Subcutaneous abdominal adipose tissue (tissue), 5 donors: ENCODE results near the gene CMTM8.

Experiments
- H3K27ac ChIP-seq: one replicate; pipeline ENCODE4 v1.7.0; 2013; ENCODE audit warnings: low read depth, mild to moderate bottlenecking, inconsistent platforms, low read length, moderate library complexity
- H3K27me3 ChIP-seq, 5 donors: one replicate each; pipeline ENCODE4 v1.7.0; 2013; ENCODE audit warnings: low read length in 5 of 5, inconsistent platforms in 1 of 5; ENCODE audit not compliant: control insufficient read depth in 5 of 5, insufficient read depth in 4 of 5
- H3K36me3 ChIP-seq, 5 donors: one replicate each; pipeline ENCODE4 v1.7.0; 2013; ENCODE audit warnings: low read length in 5 of 5; ENCODE audit not compliant: control insufficient read depth in 5 of 5, insufficient read depth in 5 of 5
- H3K4me1 ChIP-seq, 5 donors: one replicate each; pipeline ENCODE4 v1.7.0; 2013; ENCODE audit warnings: low read length in 5 of 5, mild to moderate bottlenecking in 3 of 5, moderate library complexity in 1 of 5; ENCODE audit not compliant: control insufficient read depth in 5 of 5, insufficient read depth in 5 of 5
- H3K4me3 ChIP-seq, 5 donors: one replicate each; pipeline ENCODE4 v1.7.0; 2013; ENCODE audit warnings: low read length in 5 of 5, low read depth in 1 of 5
- H3K9ac ChIP-seq, 5 donors: one replicate each; pipeline ENCODE4 v1.7.0; 2013; ENCODE audit warnings: low read length in 5 of 5, mild to moderate bottlenecking in 4 of 5, moderate library complexity in 3 of 5
- H3K9me3 ChIP-seq, 5 donors: one replicate each; pipeline ENCODE4 v1.7.0; 2013; ENCODE audit warnings: low read length in 5 of 5; ENCODE audit not compliant: control insufficient read depth in 5 of 5
- donor health status: healthy.
- donor health status: healthy.
- donor health status: healthy.
- donor health status: healthy.
- donor health status: healthy.

CMTM8 gene

DNA sequence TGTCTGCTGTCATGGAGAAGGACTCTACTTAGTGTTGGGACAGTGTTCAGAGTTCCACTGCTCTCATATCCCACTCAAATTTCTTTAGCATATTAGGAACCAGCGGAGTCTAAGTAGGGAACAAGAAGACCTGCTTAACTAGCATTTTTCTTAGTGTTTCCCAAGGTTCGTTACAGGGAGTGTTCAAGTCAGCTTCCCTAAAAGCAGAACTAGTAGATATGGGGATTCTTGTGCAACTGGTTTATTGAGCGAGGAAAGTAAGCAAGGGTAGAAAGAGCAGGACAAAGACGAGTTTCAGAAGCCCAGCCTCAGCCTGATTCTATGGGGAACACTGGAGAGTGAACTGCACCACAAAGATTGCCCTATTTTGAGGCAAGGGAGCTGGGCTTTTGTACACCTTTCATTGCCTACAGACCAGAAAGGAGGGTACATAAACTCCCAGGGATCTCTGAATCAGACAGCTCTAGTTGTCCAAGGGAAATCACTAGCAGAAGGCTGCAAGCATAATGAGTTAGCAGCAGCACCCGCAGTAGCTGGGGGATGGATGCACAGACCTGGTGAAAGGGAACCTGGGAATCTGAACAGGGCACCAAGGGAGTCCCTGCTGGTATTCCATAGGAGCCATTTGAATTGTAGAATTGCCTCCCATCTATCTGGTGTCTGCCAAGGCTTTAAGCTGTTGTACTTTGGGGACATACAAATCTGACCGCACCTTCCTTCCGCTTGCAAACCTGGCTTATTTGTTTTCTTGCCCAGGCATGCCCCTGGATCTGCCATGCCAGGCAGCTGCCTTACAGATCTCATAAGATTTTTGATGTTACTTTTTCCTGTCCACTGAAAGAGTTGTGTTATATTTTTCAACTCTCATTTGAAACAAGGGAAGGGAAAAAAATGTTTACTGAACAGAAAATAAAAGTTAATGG lies 168.3 kb downstream of the CMTM8 start:
- no peak overlapping the region for H3K4me3 ChIP-seq
- H3K36me3 ChIP-seq, result peaks cover 0 to 4% (median 0%) of the 10 kb centered on the region in 5 donors
- H3K9me3 ChIP-seq, result no peaks in the 10 kb centered on the region
- no peaks in the 10 kb centered on the region for H3K27me3 ChIP-seq
- no peak overlapping the region for H3K27ac ChIP-seq
- H3K9ac ChIP-seq, result no peak overlapping the region
- peaks cover 0 to 32% (median 10%) of the 10 kb centered on the region in 5 donors for H3K4me1 ChIP-seq

DNA sequence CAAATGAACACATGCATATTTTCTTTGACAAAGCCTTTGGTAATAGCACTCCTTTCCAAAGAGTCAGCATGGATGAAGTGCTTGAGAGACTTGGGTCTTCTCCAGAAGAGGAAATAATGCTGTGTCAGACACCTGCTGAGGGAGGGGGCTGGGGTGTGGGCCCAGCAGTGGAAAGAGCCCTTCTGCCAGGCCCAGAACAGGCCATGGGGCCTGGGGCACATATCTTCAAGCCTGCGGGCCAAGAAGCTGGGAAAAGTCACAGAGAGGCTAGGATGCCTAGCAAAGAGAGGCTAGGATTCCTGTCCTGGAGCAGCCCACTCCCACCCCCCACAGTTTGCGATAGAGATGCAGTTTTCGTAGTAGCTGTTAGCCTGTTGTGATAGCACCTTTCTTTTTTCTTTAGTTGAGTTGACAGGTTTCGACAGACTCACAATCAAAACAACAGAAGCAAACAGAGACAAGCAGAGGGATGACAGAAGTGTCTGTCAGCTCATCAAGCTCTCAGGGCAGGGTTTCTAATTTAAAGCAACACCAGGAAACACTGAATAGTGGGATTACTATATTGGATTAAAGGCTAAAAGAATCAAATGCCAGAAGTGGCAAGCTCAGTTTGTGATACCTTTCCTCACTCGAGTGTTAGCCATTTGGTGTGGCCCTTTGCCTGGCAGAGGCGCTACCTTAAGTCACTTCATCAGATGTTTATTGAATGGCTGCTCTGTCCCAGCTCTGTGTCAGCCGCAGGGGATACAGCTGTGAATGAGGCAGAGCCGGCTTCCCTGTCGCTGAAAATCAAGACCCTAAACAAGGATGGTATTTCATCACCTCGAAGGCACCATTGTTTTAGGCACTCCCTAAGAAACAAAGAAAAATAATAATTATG lies 172.1 kb downstream of the CMTM8 start:
- H3K27ac ChIP-seq, result no peak overlapping the region
- H3K9me3 ChIP-seq, result no peaks in the 10 kb centered on the region
- no peak overlapping the region for H3K9ac ChIP-seq
- H3K4me1 ChIP-seq, result peaks cover 0 to 18% (median 6%) of the 10 kb centered on the region in 5 donors
- no peaks in the 10 kb centered on the region for H3K27me3 ChIP-seq
- H3K4me3 ChIP-seq, result no peak overlapping the region
- no peaks in the 10 kb centered on the region for H3K36me3 ChIP-seq

DNA sequence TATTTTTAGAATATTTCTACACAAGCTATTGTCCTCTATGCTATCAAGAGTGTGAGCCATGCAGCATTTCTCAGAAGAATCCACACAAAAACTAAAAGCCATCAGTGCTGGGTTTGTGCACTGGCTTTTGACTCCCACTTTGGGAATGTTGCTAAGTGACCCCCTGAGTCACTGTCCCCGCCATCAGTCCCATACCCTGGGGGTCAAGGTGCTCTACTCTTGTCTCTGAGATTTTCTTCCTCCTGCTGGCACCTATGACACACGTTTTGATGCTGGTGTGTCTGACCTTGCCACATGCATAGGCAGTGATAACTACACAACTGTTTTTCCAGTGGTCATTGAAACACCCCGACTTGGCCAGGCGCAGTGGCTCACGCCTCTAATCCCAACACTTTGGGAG lies 173.0 kb downstream of the CMTM8 start:
- no peaks in the 10 kb centered on the region for H3K27me3 ChIP-seq
- no peaks in the 10 kb centered on the region for H3K9me3 ChIP-seq
- peaks cover 0 to 18% (median 6%) of the 10 kb centered on the region in 5 donors for H3K4me1 ChIP-seq
- no peaks in the 10 kb centered on the region for H3K36me3 ChIP-seq
- H3K27ac ChIP-seq, result no peak overlapping the region
- H3K4me3 ChIP-seq, result no peak overlapping the region
- no peak overlapping the region for H3K9ac ChIP-seq

DNA sequence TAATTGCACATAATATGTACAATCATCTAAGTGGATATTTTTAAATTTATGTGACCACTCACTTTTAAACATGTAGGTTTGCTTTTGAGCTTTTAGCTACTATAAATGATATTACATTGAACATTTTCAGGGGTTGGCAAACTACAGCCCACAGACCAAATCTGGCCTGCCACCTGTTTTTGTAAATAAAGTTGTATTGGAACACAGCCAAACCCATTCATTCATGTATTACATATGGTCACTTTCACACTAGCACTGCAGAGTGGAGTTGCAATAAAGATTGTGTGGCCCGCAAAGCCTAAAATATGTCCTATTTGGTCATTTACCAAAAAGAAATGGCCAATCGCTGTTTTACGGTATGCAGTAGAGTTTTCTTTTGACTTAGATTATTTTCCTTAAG lies 174.4 kb downstream of the CMTM8 start:
- peaks cover 0 to 18% (median 3%) of the 10 kb centered on the region in 5 donors for H3K4me1 ChIP-seq
- no peaks in the 10 kb centered on the region for H3K36me3 ChIP-seq
- H3K27me3 ChIP-seq, result no peaks in the 10 kb centered on the region
- H3K4me3 ChIP-seq, result no peak overlapping the region
- no peaks in the 10 kb centered on the region for H3K9me3 ChIP-seq
- H3K9ac ChIP-seq, result no peak overlapping the region
- H3K27ac ChIP-seq, result no peak overlapping the region

DNA sequence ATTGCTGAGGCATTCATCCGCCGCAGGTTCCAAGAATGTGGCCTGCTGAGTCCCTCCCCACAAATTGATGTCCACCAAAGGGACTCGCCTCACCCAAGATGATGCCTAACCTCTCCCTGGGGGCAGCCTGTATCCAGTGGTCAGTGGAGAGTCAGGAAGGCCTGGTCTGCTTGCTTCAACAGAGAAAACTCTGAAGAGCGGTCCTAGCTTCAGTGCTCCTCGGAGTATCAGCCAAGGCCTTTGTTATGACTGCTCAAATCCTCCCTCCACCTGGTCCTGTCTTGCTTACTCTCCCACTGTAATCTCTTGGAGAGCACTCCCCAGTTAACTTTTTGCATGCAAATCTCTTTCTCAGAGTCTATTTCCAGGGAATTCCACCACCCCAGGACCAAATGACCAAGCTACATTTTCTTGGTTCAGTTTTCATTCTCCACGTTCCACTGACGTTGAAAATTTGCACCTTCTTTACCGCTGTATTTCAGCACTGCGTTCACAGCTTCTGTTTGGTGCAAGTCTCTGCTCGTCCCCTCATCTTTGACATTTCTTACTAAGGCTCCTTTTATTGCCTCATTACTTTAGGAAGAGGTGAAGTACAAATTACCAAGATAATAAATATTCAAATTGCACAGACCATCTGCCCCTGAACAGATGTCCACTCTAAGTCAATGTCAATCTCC lies 175.5 kb downstream of the CMTM8 start:
- Histone ChIP-seq H3K27ac (no peak overlapping the region), H3K4me1 (peaks cover 0 to 18% (median 3%) of the 10 kb centered on the region in 5 donors)

DNA sequence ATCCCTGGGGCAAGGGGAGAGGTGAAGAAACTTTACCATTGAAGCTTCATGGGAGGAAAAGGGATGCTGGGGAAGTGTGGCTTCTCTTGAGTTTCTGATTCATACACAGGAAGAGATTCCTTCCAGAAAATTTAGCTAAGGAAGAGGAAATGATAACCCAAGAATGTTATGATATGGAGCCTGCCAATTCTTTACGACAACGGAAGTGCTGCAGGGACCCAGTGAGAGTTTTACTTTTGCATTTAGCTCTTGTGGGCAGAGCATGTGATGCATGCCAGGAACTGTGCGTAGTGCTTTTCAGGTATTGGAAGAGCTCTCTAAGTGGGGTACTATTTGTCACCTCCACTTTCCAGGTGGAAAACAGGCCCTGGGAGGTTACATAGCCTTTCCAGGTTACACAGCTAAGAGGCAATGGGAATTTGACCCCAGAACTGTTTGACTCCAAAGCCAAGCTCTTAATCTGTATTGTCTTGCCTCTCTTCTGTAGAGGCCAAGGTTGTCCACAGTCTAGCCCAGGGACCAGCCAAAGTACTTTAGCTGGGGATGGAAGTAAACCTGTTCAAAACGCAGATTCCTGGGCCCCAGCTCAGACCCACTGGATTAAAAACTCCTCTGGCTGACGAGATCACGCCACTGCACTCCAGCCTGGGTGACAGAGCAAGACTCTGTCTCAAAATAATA lies 176.2 kb downstream of the CMTM8 start:
- peak overlapping the region in 1 of 5 donors; percentile 60 for H3K9ac ChIP-seq
- H3K27me3 ChIP-seq, result no peaks in the 10 kb centered on the region
- H3K4me1 ChIP-seq, result peaks cover 0 to 19% (median 3%) of the 10 kb centered on the region in 5 donors
- H3K27ac ChIP-seq, result peak overlapping the region; percentile 33
- H3K4me3 ChIP-seq, result no peak overlapping the region
- H3K36me3 ChIP-seq, result no peaks in the 10 kb centered on the region
- peaks cover 0 to 3% (median 0%) of the 10 kb centered on the region in 5 donors for H3K9me3 ChIP-seq

More for the DNA sequence above, 175.5 kb downstream of the CMTM8 start:
- no peak overlapping the region for H3K4me3 ChIP-seq
- no peaks in the 10 kb centered on the region for H3K9me3 ChIP-seq
- H3K36me3 ChIP-seq, result no peaks in the 10 kb centered on the region
- H3K27me3 ChIP-seq, result no peaks in the 10 kb centered on the region
- H3K9ac ChIP-seq, result peak overlapping the region in 1 of 5 donors; percentile 12

DNA sequence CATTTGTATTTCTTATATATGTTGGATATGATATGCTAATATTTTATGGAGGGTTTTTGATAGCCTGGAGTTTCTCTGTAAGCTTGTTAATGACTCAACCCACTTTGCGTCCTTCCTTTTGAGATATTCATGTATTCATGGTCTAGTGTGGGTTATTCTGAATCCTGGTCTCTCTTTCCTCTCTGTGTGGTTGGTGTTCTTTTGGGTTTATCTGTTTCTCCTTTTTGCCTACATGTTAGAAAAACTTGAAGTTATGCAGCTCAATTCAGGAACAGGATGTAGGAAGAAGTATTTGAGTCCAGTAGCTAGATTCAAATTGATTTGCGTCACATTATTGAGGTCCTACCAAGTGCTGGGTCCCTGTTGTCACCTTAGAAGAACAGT lies 181.3 kb downstream of the CMTM8 start:
- peaks cover 0 to 52% (median 35%) of the 10 kb centered on the region in 5 donors for H3K4me1 ChIP-seq
- H3K27ac ChIP-seq, result peak overlapping the region; percentile 13
- no peak overlapping the region for H3K9ac ChIP-seq
- H3K9me3 ChIP-seq, result peaks cover 0 to 3% (median 0%) of the 10 kb centered on the region in 5 donors
- no peaks in the 10 kb centered on the region for H3K27me3 ChIP-seq
- H3K4me3 ChIP-seq, result no peak overlapping the region
- H3K36me3 ChIP-seq, result no peaks in the 10 kb centered on the region
